OCI-LY7 (cell line): Measurements from ENCODE around the gene SETD1A. TPM values are rescaled to one million over a fixed set of nuclear protein-coding genes. Genes with fewer than 3 reads are reported as not detected.
A peak's percentile ranks its signal among the peaks of the same experiment; 100 is the strongest.

Experiments used
- BruUV-seq: library from RNA; stranded (reverse); fragments of 400-500 nt; replicated peaks from 2 replicates; lab custom pipeline; 2021; lab: Mats Ljungman, UMichigan
- CTCF ChIA-PET: fragments of 300-600 bp; sonication (Branson Sonifier 250); formaldehyde crosslinking; loops from one replicate; lab custom pipeline; 2022; ENCODE audit warnings: antibody characterized with exemption; ENCODE audit not compliant: unreplicated experiment; lab: Charles Lee
- POLR2A ChIA-PET: fragments of 300-600 bp; sonication (Branson Sonifier 250); formaldehyde crosslinking; loops from one replicate; lab custom pipeline; 2022; ENCODE audit warnings: antibody characterized with exemption; lab: Charles Lee
- DNase-seq: peaks from one replicate; pipeline ENCODE4 v3.0.0-alpha.2; 2015; ENCODE audit warnings: low spot score
- H2AFZ ChIP-seq: fragments of 200-600 bp; sonication (generic), shearing (Covaris generic); 2 replicates; pipeline ENCODE4 v1.6.1; 2014; ENCODE audit warnings: mild to moderate bottlenecking, antibody characterized with exemption, low read length, moderate library complexity
- H3K27ac ChIP-seq: fragments of 200-600 bp; sonication (generic); 2 replicates; pipeline ENCODE4 v1.5.1; 2014; ENCODE audit warnings: mixed run types, low read depth, mild to moderate bottlenecking, moderate library complexity, low read length, inconsistent platforms; ENCODE audit not compliant: poor library complexity, severe bottlenecking
- H3K36me3 ChIP-seq: fragments of 200-600 bp; sonication (generic); 2 replicates; pipeline ENCODE4 v1.6.1; 2014; ENCODE audit warnings: mild to moderate bottlenecking, antibody characterized with exemption, low read length, moderate library complexity, mixed read lengths; ENCODE audit not compliant: insufficient read depth
- H3K4me1 ChIP-seq: fragments of 200-600 bp; sonication (generic); 2 replicates; pipeline ENCODE4 v1.5.1; 2014; ENCODE audit warnings: mild to moderate bottlenecking, low read length; ENCODE audit not compliant: insufficient read depth, poor library complexity, severe bottlenecking
- H3K4me2 ChIP-seq: fragments of 200-600 bp; sonication (generic); 2 replicates; pipeline ENCODE4 v1.6.1; 2014; ENCODE audit warnings: mild to moderate bottlenecking, low read length
- H3K4me3 ChIP-seq: fragments of 200-600 bp; sonication (generic); 2 replicates; pipeline ENCODE4 v1.5.1; 2014; ENCODE audit warnings: mild to moderate bottlenecking, low read depth, low read length; ENCODE audit not compliant: poor library complexity, severe bottlenecking
- H3K79me2 ChIP-seq: fragments of 200-600 bp; sonication (generic); 2 replicates; pipeline ENCODE4 v1.6.1; 2016; ENCODE audit warnings: low read depth, mild to moderate bottlenecking, low read length, moderate library complexity, mixed read lengths; ENCODE audit not compliant: insufficient read depth
- H3K9me2 ChIP-seq: fragments of 200-600 bp; sonication (generic); 2 replicates; pipeline ENCODE4 v1.6.1; 2016; ENCODE audit warnings: mild to moderate bottlenecking, low read length, mixed read lengths; ENCODE audit not compliant: insufficient read depth
- H3K9me3 ChIP-seq: fragments of 200-600 bp; sonication (generic); 2 replicates; pipeline ENCODE4 v1.6.1; 2014; ENCODE audit warnings: mild to moderate bottlenecking, mixed run types, low read length, mixed read lengths
- H4K20me1 ChIP-seq: fragments of 200-600 bp; sonication (generic); 2 replicates; pipeline ENCODE4 v1.6.1; 2014; ENCODE audit warnings: mild to moderate bottlenecking, antibody characterized with exemption, low read length, moderate library complexity, mixed read lengths; ENCODE audit not compliant: insufficient read depth
- EZH2phosphoT487 ChIP-seq: fragments of 200-600 bp; sonication (generic); IDR thresholded peaks from 2 replicates; pipeline ENCODE4 v1.6.1; 2018; ENCODE audit warnings: low read depth, borderline replicate concordance, mild to moderate bottlenecking, mixed run types, antibody characterized with exemption, low read length, moderate library complexity, mixed read lengths
- intact Hi-C: fragments of 100-400 bp; cut with micrococcal nuclease; formaldehyde crosslinking; loops from one replicate; pipeline ENCODE4 v1.10.0; 2022; ENCODE audit not compliant: unreplicated experiment
- total RNA-seq, 2 experiments: library from RNA; depleted of rRNA in 1 of 2; stranded (reverse); fragments of >200 nt in 1 of 2; shearing (Covaris generic) in 1 of 2; gene quantifications; 2 replicates each; pipeline ENCODE4 v1.2.3, GENCODE V29; 2014 to 2022
- TF ChIP-seq, protein P1 (sequence below): fragments of 200-600 bp; sonication (generic); conservative IDR thresholded peaks from 2 replicates; pipeline ENCODE4 v1.5.1; 2014; ENCODE audit warnings: mild to moderate bottlenecking, antibody characterized with exemption, low read length, moderate library complexity, mixed read lengths

SETD1A gene
- total RNA-seq, 2 experiments from 2014 or later = 8.6 to 36.0 TPM

- TF ChIP-seq, protein P1, sequence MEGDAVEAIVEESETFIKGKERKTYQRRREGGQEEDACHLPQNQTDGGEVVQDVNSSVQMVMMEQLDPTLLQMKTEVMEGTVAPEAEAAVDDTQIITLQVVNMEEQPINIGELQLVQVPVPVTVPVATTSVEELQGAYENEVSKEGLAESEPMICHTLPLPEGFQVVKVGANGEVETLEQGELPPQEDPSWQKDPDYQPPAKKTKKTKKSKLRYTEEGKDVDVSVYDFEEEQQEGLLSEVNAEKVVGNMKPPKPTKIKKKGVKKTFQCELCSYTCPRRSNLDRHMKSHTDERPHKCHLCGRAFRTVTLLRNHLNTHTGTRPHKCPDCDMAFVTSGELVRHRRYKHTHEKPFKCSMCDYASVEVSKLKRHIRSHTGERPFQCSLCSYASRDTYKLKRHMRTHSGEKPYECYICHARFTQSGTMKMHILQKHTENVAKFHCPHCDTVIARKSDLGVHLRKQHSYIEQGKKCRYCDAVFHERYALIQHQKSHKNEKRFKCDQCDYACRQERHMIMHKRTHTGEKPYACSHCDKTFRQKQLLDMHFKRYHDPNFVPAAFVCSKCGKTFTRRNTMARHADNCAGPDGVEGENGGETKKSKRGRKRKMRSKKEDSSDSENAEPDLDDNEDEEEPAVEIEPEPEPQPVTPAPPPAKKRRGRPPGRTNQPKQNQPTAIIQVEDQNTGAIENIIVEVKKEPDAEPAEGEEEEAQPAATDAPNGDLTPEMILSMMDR = no peak
- no peak for TF ChIP-seq EZH2phosphoT487
- Histone ChIP-seq H3K4me1 (peaks cover 16% of the 10 kb centered on the region), H3K27ac (no peak overlapping the region), H3K4me3 (peak overlapping the region; percentile 74), H4K20me1 (no peaks in the 10 kb centered on the region), H2AFZ (no peak overlapping the region), H3K4me2 (peak overlapping the region; percentile 84), H3K9me2 (no peaks in the 10 kb centered on the region), H3K9me3 (no peaks in the 10 kb centered on the region), H3K79me2 (no peaks in the 10 kb centered on the region), H3K36me3 (no peaks in the 10 kb centered on the region)
- CTCF ChIA-PET = no interaction called here
- DNase-seq = no peak
- intact Hi-C loops = no loop called here
- POLR2A ChIA-PET = no interaction called here
- BruUV-seq = no TSS peak
Measured at GRCh38 chr16:30924913-30925631, 32.5 kb upstream of the SETD1A start.

DNA sequence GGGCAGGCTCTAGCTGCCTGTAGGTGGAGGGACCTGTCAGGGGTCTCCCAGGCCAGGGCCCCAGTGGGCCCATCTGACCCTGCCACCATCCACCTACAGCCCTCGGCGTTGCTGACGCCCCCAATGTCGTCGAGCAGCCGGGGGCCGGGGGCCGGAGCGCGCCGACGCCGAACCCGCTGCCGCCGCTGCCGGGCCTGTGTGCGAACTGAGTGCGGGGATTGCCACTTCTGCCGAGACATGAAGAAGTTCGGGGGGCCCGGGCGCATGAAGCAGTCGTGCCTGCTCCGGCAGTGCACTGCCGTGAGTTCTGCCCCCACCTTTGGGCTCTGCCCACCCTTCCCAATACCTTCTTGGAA, 31.9 kb upstream of the SETD1A start:
- TF ChIP-seq, protein P1 = no peak
- TF ChIP-seq EZH2phosphoT487 = no peak
- no peak overlapping the region for H3K27ac ChIP-seq
- ChIA-PET CTCF (no interaction called here), POLR2A (no interaction called here)
- H3K4me1 ChIP-seq = peaks cover 16% of the 10 kb centered on the region
- peak overlapping the region; percentile 84; the same call in 1 of the 2 replicates for H3K4me2 ChIP-seq
- peaks cover 4% of the 10 kb centered on the region; the same call in 1 of the 2 replicates for H3K36me3 ChIP-seq
- no peak overlapping the region for H2AFZ ChIP-seq
- H3K79me2 ChIP-seq = no peaks in the 10 kb centered on the region
- H4K20me1 ChIP-seq = no peaks in the 10 kb centered on the region
- intact Hi-C loops = no loop called here
- H3K9me3 ChIP-seq = no peaks in the 10 kb centered on the region
- no peak overlapping the region for H3K4me3 ChIP-seq
- no TSS peak for BruUV-seq
- DNase-seq = no peak
- H3K9me2 ChIP-seq = no peaks in the 10 kb centered on the region
